Endothelial cell (in vitro differentiated cells): Measurements from ENCODE around the gene PTS. TPM values are rescaled to one million over a fixed set of nuclear protein-coding genes. Genes with fewer than 3 reads are reported as not detected.

ENCODE experiments used
- DNase-seq: peaks from one replicate; pipeline ENCODE4 v3.0.0; 2021; ENCODE audit warnings: low spot score
- H3K27ac Mint-ChIP-seq: one replicate; pipeline ENCODE4 v1.8.0; 2021; ENCODE audit warnings: mixed read lengths, inconsistent platforms; ENCODE audit not compliant: unreplicated experiment
- H3K27me3 Mint-ChIP-seq: one replicate; pipeline ENCODE4 v1.8.0; 2021; ENCODE audit warnings: mild to moderate bottlenecking, moderate library complexity, mixed read lengths, inconsistent platforms; ENCODE audit not compliant: unreplicated experiment
- H3K36me3 Mint-ChIP-seq: one replicate; pipeline ENCODE4 v1.8.0; 2021; ENCODE audit warnings: mild to moderate bottlenecking, low read depth, mixed read lengths, inconsistent platforms; ENCODE audit not compliant: unreplicated experiment
- H3K4me1 Mint-ChIP-seq: one replicate; pipeline ENCODE4 v1.8.0; 2021; ENCODE audit warnings: mild to moderate bottlenecking, mixed read lengths, inconsistent platforms; ENCODE audit not compliant: unreplicated experiment
- H3K4me3 Mint-ChIP-seq: one replicate; pipeline ENCODE4 v1.8.0; 2021; ENCODE audit warnings: mild to moderate bottlenecking, mixed read lengths, inconsistent platforms; ENCODE audit not compliant: unreplicated experiment
- H3K9me3 Mint-ChIP-seq: one replicate; pipeline ENCODE4 v1.8.0; 2021; ENCODE audit warnings: mixed read lengths, inconsistent platforms; ENCODE audit not compliant: unreplicated experiment
- CTCF ChIP-seq: fragments of 200-600 bp; sonication (generic); IDR thresholded peaks from one replicate; pipeline ENCODE4 v1.5.0; 2021; ENCODE audit warnings: antibody characterized with exemption; ENCODE audit not compliant: unreplicated experiment
- total RNA-seq: library from RNA; stranded (reverse); fragmentation: NEBNext Ultra II Directional; extraction: Animal tissue kit (Norgen Biotek cat#: 25700); gene quantifications from one replicate; pipeline ENCODE4 v1.2.1, GENCODE V29; 2021; ENCODE audit not compliant: unreplicated experiment

The PTS gene
- total RNA-seq, 1 donor from 2014 or later = 40.1 TPM

- H3K9me3 Mint-ChIP-seq = no peaks in the 10 kb centered on the region
- no peak for DNase-seq
- no peak overlapping the region for H3K4me3 Mint-ChIP-seq
- no peaks in the 10 kb centered on the region for H3K4me1 Mint-ChIP-seq
- no peak for TF ChIP-seq CTCF
- peaks cover 23% of the 10 kb centered on the region for H3K36me3 Mint-ChIP-seq
- H3K27me3 Mint-ChIP-seq = no peaks in the 10 kb centered on the region
- no peak overlapping the region for H3K27ac Mint-ChIP-seq
Observed at GRCh38 chr11:112238041-112238440, 11.8 kb downstream of the PTS start.

- Mint-ChIP-seq H3K27ac (no peak overlapping the region), H3K9me3 (no peaks in the 10 kb centered on the region), H3K36me3 (peaks cover 22% of the 10 kb centered on the region), H3K4me3 (no peak overlapping the region), H3K27me3 (peaks cover 3% of the 10 kb centered on the region), H3K4me1 (no peaks in the 10 kb centered on the region)
- TF ChIP-seq CTCF = no peak
- no peak for DNase-seq
Observed at GRCh38 chr11:112241486-112241885, 15.3 kb downstream of the PTS start.

GRCh38 chr11:112247201-112247600, 21.0 kb downstream of the PTS start:
- no peak for DNase-seq
- peaks cover 12% of the 10 kb centered on the region for H3K36me3 Mint-ChIP-seq
- no peaks in the 10 kb centered on the region for H3K4me1 Mint-ChIP-seq
- no peak for TF ChIP-seq CTCF
- H3K9me3 Mint-ChIP-seq = no peaks in the 10 kb centered on the region
- H3K27me3 Mint-ChIP-seq = peaks cover 3% of the 10 kb centered on the region
- H3K4me3 Mint-ChIP-seq = no peak overlapping the region
- H3K27ac Mint-ChIP-seq = no peak overlapping the region

GRCh38 chr11:112248201-112248600, 22.0 kb downstream of the PTS start:
- peaks cover 3% of the 10 kb centered on the region for H3K27me3 Mint-ChIP-seq
- H3K36me3 Mint-ChIP-seq = peaks cover 6% of the 10 kb centered on the region
- H3K4me1 Mint-ChIP-seq = no peaks in the 10 kb centered on the region
- H3K9me3 Mint-ChIP-seq = no peaks in the 10 kb centered on the region
- H3K27ac Mint-ChIP-seq = no peak overlapping the region
- DNase-seq = no peak
- TF ChIP-seq CTCF = no peak
- H3K4me3 Mint-ChIP-seq = no peak overlapping the region

- H3K4me3 Mint-ChIP-seq = no peak overlapping the region
- no peak overlapping the region for H3K27ac Mint-ChIP-seq
- H3K4me1 Mint-ChIP-seq = no peaks in the 10 kb centered on the region
- DNase-seq = no peak
- peaks cover 4% of the 10 kb centered on the region for H3K27me3 Mint-ChIP-seq
- H3K9me3 Mint-ChIP-seq = no peaks in the 10 kb centered on the region
- no peaks in the 10 kb centered on the region for H3K36me3 Mint-ChIP-seq
- TF ChIP-seq CTCF = no peak
Observed at GRCh38 chr11:112249871-112250610, 23.8 kb downstream of the PTS start.
